GM19372 (cell line): ENCODE measurements around the gene PTPRE.

Experiments used
- ATAC-seq: cut with Tn5 transposase; IDR thresholded peaks from one replicate; pipeline ENCODE4 v1.9.1; 2021; ENCODE audit warnings: mild to moderate bottlenecking, low read depth, moderate library complexity; ENCODE audit not compliant: unreplicated experiment

The PTPRE gene

GRCh38 chr10:127906548-127907377 lies at the start of gene PTPRE:
TSS of gene PTPRE (plus strand) at chr10:127907103. CDS start at chr10:128040882, 133,779 bp downstream.
- ATAC-seq = peak; percentile 93

GRCh38 chr10:127860592-127860991 lies 46.3 kb upstream of the PTPRE start:
- ATAC-seq = no peak

- no peak for ATAC-seq
Observed at GRCh38 chr10:127863231-127863825, 43.6 kb upstream of the PTPRE start.

- no peak for ATAC-seq
Observed at GRCh38 chr10:127866276-127867013, 40.5 kb upstream of the PTPRE start.

- ATAC-seq = no peak
Observed at GRCh38 chr10:127867805-127868204, 39.1 kb upstream of the PTPRE start.

- ATAC-seq = no peak
Observed at GRCh38 chr10:127869329-127869728, 37.6 kb upstream of the PTPRE start.

GRCh38 chr10:127871631-127872010 lies 35.3 kb upstream of the PTPRE start:
- ATAC-seq = no peak

GRCh38 chr10:127872011-127872761 lies 34.7 kb upstream of the PTPRE start:
- no peak for ATAC-seq

- no peak for ATAC-seq
Observed at GRCh38 chr10:127872871-127873600, 33.9 kb upstream of the PTPRE start.

- ATAC-seq = no peak
Observed at GRCh38 chr10:127873901-127874470, 32.9 kb upstream of the PTPRE start.

- ATAC-seq = no peak
Observed at GRCh38 chr10:127874671-127875448, 32.0 kb upstream of the PTPRE start.

GRCh38 chr10:127875449-127875765 lies 31.5 kb upstream of the PTPRE start:
- no peak for ATAC-seq

GRCh38 chr10:127875916-127876315 lies 31.0 kb upstream of the PTPRE start:
- no peak for ATAC-seq

- no peak for ATAC-seq
Observed at GRCh38 chr10:127877116-127877515, 29.8 kb upstream of the PTPRE start.

GRCh38 chr10:127877699-127878098 lies 29.2 kb upstream of the PTPRE start:
- no peak for ATAC-seq

GRCh38 chr10:127878475-127879055 lies 28.3 kb upstream of the PTPRE start:
- ATAC-seq = no peak

- ATAC-seq = no peak
Observed at GRCh38 chr10:127880557-127880956, 26.3 kb upstream of the PTPRE start.

- no peak for ATAC-seq
Observed at GRCh38 chr10:127881262-127881661, 25.6 kb upstream of the PTPRE start.

GRCh38 chr10:127882391-127882790 lies 24.5 kb upstream of the PTPRE start:
- no peak for ATAC-seq
